Measurements from ENCODE around the gene TBC1D26.
"Not testable (repeated sequence)": the region's sequence is repeated elsewhere in the genome, so short reads cannot be mapped to it uniquely, and the experiment has no call there.

DNA sequence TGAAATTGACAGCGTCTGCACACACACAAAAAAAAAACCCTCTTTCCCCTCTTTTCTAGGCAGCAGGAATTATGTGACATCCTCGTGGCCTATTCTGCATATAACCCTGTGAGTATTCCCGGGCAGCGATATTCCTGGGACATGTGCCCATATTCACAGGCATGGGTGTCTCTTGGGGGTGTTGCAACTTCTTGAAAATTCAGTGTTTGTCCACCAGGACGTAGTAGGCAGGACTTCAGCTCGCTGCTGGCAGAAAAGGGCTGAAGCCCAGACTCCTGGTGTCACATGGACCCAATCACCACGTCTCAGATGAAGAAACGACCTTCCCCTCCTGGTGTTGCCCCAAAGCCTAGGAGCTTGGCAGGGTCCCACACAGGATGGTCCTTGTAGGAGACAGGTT is 8.0 kb downstream of the TBC1D26 start:
- TF ChIP-seq, protein P1, sequence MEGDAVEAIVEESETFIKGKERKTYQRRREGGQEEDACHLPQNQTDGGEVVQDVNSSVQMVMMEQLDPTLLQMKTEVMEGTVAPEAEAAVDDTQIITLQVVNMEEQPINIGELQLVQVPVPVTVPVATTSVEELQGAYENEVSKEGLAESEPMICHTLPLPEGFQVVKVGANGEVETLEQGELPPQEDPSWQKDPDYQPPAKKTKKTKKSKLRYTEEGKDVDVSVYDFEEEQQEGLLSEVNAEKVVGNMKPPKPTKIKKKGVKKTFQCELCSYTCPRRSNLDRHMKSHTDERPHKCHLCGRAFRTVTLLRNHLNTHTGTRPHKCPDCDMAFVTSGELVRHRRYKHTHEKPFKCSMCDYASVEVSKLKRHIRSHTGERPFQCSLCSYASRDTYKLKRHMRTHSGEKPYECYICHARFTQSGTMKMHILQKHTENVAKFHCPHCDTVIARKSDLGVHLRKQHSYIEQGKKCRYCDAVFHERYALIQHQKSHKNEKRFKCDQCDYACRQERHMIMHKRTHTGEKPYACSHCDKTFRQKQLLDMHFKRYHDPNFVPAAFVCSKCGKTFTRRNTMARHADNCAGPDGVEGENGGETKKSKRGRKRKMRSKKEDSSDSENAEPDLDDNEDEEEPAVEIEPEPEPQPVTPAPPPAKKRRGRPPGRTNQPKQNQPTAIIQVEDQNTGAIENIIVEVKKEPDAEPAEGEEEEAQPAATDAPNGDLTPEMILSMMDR (tag by site-specific recombination; IDR thresholded peaks at IDR 0.05) = not testable (repeated sequence)
- TF ChIP-seq, protein P2, sequence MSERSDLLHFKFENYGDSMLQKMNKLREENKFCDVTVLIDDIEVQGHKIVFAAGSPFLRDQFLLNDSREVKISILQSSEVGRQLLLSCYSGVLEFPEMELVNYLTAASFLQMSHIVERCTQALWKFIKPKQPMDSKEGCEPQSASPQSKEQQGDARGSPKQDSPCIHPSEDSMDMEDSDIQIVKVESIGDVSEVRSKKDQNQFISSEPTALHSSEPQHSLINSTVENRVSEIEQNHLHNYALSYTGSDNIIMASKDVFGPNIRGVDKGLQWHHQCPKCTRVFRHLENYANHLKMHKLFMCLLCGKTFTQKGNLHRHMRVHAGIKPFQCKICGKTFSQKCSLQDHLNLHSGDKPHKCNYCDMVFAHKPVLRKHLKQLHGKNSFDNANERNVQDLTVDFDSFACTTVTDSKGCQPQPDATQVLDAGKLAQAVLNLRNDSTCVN (tag by site-specific recombination; optimal IDR thresholded peaks at IDR 0.05) = not testable (repeated sequence)
- TF ChIP-seq ZNF677 (tag by site-specific recombination; IDR thresholded peaks at IDR 0.05); ZFP69B (tag by site-specific recombination; IDR thresholded peaks at IDR 0.05); ZNF558 (tag by site-specific recombination; IDR thresholded peaks at IDR 0.05); ZNF391 (tag by site-specific recombination; IDR thresholded peaks at IDR 0.05; ENCODE audit: borderline replicate concordance, low read depth); ZNF223 (tag by site-specific recombination; IDR thresholded peaks at IDR 0.05); ZNF830 (tag by site-specific recombination; IDR thresholded peaks at IDR 0.05; ENCODE audit: low read depth); SETDB1 (IDR thresholded peaks at IDR 0.05; ENCODE audit: insufficient read length, low read length): not testable (repeated sequence)
- TF ChIP-seq, protein P3, sequence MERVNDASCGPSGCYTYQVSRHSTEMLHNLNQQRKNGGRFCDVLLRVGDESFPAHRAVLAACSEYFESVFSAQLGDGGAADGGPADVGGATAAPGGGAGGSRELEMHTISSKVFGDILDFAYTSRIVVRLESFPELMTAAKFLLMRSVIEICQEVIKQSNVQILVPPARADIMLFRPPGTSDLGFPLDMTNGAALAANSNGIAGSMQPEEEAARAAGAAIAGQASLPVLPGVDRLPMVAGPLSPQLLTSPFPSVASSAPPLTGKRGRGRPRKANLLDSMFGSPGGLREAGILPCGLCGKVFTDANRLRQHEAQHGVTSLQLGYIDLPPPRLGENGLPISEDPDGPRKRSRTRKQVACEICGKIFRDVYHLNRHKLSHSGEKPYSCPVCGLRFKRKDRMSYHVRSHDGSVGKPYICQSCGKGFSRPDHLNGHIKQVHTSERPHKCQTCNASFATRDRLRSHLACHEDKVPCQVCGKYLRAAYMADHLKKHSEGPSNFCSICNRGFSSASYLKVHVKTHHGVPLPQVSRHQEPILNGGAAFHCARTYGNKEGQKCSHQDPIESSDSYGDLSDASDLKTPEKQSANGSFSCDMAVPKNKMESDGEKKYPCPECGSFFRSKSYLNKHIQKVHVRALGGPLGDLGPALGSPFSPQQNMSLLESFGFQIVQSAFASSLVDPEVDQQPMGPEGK (tag by site-specific recombination; IDR thresholded peaks at IDR 0.05) = not testable (repeated sequence)
- TF ChIP-seq, protein P4, sequence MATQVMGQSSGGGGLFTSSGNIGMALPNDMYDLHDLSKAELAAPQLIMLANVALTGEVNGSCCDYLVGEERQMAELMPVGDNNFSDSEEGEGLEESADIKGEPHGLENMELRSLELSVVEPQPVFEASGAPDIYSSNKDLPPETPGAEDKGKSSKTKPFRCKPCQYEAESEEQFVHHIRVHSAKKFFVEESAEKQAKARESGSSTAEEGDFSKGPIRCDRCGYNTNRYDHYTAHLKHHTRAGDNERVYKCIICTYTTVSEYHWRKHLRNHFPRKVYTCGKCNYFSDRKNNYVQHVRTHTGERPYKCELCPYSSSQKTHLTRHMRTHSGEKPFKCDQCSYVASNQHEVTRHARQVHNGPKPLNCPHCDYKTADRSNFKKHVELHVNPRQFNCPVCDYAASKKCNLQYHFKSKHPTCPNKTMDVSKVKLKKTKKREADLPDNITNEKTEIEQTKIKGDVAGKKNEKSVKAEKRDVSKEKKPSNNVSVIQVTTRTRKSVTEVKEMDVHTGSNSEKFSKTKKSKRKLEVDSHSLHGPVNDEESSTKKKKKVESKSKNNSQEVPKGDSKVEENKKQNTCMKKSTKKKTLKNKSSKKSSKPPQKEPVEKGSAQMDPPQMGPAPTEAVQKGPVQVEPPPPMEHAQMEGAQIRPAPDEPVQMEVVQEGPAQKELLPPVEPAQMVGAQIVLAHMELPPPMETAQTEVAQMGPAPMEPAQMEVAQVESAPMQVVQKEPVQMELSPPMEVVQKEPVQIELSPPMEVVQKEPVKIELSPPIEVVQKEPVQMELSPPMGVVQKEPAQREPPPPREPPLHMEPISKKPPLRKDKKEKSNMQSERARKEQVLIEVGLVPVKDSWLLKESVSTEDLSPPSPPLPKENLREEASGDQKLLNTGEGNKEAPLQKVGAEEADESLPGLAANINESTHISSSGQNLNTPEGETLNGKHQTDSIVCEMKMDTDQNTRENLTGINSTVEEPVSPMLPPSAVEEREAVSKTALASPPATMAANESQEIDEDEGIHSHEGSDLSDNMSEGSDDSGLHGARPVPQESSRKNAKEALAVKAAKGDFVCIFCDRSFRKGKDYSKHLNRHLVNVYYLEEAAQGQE (tag by site-specific recombination; IDR thresholded peaks at IDR 0.05) = not testable (repeated sequence)
- TF ChIP-seq, protein P5, sequence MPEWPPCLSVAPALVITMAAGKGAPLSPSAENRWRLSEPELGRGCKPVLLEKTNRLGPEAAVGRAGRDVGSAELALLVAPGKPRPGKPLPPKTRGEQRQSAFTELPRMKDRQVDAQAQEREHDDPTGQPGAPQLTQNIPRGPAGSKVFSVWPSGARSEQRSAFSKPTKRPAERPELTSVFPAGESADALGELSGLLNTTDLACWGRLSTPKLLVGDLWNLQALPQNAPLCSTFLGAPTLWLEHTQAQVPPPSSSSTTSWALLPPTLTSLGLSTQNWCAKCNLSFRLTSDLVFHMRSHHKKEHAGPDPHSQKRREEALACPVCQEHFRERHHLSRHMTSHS (tag by site-specific recombination; IDR thresholded peaks at IDR 0.05) = not testable (repeated sequence)
- TF ChIP-seq, protein P6, sequence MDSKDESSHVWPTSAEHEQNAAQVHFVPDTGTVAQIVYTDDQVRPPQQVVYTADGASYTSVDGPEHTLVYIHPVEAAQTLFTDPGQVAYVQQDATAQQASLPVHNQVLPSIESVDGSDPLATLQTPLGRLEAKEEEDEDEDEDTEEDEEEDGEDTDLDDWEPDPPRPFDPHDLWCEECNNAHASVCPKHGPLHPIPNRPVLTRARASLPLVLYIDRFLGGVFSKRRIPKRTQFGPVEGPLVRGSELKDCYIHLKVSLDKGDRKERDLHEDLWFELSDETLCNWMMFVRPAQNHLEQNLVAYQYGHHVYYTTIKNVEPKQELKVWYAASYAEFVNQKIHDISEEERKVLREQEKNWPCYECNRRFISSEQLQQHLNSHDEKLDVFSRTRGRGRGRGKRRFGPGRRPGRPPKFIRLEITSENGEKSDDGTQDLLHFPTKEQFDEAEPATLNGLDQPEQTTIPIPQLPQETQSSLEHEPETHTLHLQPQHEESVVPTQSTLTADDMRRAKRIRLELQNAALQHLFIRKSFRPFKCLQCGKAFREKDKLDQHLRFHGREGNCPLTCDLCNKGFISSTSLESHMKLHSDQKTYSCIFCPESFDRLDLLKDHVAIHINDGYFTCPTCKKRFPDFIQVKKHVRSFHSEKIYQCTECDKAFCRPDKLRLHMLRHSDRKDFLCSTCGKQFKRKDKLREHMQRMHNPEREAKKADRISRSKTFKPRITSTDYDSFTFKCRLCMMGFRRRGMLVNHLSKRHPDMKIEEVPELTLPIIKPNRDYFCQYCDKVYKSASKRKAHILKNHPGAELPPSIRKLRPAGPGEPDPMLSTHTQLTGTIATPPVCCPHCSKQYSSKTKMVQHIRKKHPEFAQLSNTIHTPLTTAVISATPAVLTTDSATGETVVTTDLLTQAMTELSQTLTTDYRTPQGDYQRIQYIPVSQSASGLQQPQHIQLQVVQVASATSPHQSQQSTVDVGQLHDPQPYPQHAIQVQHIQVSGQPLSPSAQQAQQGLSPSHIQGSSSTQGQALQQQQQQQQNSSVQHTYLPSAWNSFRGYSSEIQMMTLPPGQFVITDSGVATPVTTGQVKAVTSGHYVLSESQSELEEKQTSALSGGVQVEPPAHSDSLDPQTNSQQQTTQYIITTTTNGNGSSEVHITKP (tag by site-specific recombination; IDR thresholded peaks at IDR 0.05) = not testable (repeated sequence)
- TF ChIP-seq, protein P7, sequence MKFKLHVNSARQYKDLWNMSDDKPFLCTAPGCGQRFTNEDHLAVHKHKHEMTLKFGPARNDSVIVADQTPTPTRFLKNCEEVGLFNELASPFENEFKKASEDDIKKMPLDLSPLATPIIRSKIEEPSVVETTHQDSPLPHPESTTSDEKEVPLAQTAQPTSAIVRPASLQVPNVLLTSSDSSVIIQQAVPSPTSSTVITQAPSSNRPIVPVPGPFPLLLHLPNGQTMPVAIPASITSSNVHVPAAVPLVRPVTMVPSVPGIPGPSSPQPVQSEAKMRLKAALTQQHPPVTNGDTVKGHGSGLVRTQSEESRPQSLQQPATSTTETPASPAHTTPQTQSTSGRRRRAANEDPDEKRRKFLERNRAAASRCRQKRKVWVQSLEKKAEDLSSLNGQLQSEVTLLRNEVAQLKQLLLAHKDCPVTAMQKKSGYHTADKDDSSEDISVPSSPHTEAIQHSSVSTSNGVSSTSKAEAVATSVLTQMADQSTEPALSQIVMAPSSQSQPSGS (tag by site-specific recombination; IDR thresholded peaks at IDR 0.05; ENCODE audit: low read depth) = not testable (repeated sequence)
